NCI-H2227 (cell line): ENCODE data around the gene CRADD.

Experiments
- DNase-seq: peaks from one replicate; lab custom pipeline; 2025; ENCODE audit not compliant: unreplicated experiment; lab: John Stamatoyannopoulos, UW

The CRADD gene

DNA sequence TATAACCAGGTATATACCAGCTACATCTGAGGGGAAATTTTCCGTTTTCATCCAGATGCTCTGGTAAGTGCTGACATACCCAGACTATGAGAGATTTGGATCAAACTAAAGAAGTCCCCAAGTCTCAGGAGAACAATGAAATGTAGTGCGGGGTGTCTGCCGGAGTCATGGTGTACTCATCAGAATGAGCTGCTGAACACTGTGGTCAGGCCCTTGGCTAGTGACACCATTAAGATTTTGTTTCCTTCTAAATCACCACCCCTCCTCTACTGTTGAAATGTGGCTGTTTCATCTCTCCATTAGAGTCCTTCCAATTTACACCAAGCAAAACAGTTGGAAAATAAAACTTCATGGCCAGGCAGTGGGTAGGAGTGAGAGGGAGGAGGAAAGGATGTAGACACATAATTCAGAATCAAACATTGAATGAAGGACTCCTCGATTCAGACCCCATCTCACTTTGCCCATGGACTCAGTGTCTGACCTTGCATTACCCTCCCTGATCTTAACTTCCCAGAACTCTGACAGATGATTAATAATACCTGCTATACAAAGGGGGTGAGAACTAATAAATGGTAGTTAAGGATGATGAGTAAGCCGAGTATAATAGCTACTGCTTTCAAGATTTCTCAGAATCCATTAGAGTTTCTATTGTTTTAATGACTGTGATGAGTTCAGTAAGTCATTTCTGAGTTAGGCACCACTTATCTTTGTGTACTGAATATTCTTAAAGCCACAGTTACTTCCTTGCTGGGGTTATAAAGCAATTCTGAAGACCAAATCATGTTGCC lies 127.4 kb downstream of the CRADD start:
- DNase-seq, result peak; percentile 26

DNA sequence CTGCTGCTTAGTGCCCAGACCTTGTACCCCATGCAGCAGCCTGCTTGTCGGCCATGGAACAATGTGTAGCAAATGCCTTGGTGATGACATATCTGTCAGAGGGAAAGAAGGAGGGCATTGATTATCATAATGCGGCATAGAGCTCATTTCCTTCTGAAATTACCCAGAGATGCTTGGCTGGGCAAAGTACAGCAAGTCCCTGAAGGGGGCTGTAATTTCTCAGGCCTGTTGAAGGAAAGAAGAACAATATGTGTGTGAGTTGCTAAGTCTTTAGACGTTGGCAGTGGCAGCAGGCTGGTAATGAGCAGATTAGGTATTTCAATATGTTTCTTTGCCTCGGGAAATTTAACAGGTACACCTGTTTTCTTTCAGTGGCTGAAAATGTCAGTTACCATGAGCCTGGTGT lies 128.6 kb downstream of the CRADD start:
- DNase-seq, result peak; percentile 67

DNA sequence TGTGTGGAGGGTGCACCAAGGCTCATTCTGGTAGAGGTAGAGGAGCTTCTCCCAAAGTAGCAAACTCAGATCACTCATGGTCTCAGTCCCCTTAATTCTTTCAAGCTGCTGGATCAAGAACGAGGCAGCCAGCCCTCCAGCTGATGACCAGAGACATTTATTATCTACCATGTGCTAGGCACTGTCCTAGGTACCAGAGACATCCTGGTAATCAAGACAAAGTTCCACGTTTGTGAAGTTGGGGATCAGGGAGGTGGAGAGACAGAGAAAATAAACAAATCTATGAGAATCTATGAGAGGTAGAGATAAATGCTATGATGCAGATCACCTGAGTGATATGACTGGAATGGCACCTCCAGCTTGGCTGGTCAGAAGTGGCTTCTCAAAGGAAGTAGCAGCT lies 130.2 kb downstream of the CRADD start:
- no peak for DNase-seq

DNA sequence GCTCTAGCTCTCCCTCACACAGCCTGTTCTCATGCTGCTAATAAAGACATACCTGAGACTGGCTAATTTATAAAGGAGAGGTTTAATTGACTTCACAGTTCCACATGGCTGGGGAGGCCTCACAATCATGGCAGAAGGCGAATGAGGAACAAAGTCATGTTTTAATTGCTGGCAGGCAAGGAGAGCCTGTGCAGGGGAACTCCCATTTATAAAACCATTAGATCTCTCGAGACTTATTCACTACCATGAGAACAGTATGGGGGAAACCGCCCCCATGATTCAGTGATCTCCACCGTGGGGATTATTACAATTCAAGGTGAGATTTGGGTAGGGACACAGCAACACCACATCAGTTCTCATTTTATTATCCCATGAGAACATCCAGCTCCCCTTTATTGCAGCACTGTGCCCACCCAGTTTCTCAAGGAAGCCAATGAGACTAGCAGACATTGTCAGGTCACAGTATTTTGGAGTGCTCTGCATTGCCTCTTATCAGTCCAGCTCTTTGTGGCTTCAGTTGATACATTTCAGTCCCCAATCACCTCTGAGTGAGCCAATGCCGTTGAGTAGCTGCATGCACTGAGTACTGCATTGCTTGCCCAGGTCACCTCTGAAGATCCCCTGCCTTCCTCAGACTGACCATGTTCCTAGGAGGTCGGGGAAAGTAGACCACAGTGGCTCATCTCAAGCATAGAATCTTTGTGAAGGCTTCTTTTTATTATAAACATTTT lies 131.2 kb downstream of the CRADD start:
- no peak for DNase-seq

DNA sequence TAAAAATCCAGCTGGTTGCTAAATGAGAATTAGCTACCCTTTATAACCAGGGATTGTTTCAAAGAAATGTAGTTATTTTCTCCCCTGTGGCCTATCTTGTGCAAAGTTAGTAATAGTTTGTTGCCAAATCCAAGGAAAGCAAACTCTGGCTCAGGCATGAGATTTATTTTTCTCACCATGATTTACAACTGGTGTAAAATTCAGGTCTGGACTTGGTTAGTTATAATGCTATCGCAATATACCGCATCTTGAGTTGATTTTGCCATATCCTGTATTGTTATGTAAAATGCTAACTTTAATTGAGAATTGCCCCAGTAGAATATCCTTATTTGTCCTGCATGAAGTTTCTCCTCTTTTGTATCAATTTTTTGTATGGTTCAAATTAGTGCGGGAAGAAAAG lies 135.5 kb downstream of the CRADD start:
- no peak for DNase-seq

DNA sequence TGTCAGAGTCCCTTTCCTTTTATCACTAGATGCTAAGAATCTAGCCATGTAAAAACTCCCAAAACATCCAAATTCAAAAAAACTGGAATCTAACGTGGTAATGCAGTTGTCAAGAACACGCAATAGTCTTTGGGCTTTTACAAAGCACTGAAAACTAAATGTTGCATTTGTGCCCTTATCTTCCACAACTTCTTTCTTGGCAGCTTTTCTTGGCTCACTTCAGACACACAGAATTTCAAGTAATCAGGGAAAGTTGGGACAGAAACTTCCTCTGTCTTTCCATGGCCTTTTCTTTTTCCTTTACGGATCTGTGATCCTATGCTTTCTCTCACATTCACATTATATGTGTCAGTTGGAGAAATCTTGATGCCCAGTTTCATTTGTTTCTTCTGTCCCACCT lies 136.0 kb downstream of the CRADD start:
- no peak for DNase-seq

DNA sequence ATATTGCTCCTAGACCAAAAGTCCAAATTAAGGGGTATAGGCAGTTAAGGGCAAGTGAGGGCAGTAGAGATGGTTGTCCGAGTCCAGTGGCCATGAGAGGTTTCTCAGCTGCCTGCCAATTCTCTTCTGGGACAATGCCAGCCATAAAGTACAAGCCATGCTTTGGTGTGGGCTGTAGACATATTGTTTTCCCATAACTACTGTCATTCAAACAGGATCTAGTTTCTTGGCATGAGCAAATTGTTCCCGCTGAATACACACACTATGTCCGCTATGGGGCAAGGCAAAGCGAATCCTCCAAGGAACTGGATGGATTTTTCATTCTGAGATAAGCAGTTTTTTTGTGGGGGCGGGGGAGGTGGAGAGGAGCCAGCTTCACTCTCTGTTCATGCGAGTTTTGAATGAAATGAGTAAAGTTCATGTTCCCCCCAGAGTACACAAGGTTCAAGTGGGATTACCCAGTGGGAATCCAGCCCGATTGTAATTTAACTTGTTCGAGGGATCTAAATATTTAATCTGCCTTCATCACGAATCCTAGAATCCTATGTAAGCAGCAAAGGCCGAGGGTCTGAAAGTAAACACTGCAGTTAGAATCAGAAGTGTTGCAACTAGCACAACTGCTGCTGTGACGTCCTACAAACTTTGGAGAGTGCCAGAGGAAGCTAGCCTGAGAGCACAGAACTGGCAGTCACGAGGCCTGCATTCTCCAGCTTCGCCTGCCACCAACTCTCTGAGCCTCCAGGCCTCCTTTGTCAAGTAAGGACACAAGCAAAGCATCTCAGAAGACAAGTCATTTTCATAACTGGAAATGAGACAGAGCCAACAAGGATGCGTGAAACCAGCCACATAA lies 137.0 kb downstream of the CRADD start:
- no peak for DNase-seq

DNA sequence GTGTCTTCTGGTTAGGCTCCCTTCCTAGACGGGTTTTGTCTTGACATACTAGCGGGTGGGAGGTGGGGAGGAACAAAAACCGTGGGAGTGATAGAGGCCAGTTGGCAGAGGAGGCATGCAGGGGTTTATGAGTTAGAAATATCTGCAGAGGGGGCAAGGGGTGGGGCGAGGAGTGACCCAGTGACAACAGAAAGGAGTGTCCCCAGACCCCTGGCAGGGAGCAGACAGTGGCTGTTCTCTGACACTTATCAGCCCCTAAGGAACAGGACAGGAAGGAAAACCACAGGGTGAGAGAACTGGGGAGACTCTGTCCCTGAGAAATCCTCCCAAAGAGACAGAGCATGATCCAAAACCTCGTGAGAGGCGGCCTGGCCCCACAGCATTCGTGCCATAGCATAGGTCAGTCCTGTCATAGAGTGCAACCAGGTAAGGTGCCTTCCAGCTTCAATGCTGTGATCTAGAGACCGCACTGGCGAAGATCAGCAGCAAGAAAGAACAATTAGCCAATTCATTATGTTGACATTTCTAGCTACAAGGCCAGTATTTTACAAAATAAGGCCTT lies 141.4 kb downstream of the CRADD start:
- no peak for DNase-seq

DNA sequence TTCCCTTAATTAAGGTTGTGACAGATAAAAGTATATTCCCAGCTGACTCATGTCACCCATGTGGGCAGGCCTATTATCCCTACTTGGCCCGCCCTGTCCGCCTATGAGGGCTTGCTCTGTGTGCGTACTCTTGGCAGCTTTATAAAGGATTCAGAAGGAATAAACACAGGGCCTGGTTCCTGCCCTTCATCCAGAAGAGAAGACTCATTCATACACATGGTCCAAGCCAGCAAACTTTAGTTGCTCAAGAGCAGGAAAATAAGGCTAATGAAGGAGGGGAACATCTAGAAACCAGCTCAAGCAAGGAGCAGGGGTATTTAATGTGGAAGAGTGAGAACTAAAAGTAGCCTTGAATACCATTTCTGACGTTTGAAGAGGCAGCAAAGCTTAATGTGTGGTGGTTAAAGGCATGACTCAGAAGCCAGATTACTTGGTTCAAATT lies 141.9 kb downstream of the CRADD start:
- DNase-seq, result no peak

DNA sequence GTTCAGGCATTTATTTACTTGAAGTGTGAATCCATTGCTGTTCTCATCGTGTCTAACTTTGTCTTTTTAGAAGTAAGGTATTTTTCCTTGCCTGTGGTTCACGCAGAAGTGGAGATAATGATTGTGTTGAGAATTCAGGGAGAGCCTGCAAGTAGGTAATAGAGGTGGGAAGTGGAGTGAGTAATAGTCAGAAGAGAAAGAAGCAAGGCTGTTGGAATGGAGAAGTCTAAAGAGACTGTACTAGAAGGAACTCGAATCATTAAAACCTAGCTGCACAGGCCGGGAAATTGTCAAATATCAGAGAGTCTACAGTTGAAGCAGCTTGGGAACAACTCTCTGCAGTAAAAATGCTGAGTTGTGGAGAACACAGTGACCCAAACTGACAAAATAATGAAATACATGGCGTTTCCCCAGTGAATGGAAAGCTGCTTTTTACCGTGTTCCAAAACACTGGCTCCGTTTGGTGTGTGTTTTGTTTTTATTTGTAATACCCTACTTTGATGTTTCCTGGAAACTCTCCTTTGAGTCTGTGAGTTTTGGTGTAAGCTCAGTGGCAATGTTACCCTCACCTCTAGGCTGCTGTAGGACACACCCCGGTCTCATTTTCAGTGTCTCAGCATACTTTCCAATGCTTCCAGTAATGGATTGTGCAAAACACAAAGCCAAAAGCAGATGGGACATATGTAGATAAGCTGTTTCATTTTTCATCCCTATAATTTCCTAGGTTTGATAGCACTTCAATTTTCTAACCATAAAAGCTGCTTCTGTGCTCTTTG lies 146.6 kb downstream of the CRADD start:
- DNase-seq, result peak; percentile 67

DNA sequence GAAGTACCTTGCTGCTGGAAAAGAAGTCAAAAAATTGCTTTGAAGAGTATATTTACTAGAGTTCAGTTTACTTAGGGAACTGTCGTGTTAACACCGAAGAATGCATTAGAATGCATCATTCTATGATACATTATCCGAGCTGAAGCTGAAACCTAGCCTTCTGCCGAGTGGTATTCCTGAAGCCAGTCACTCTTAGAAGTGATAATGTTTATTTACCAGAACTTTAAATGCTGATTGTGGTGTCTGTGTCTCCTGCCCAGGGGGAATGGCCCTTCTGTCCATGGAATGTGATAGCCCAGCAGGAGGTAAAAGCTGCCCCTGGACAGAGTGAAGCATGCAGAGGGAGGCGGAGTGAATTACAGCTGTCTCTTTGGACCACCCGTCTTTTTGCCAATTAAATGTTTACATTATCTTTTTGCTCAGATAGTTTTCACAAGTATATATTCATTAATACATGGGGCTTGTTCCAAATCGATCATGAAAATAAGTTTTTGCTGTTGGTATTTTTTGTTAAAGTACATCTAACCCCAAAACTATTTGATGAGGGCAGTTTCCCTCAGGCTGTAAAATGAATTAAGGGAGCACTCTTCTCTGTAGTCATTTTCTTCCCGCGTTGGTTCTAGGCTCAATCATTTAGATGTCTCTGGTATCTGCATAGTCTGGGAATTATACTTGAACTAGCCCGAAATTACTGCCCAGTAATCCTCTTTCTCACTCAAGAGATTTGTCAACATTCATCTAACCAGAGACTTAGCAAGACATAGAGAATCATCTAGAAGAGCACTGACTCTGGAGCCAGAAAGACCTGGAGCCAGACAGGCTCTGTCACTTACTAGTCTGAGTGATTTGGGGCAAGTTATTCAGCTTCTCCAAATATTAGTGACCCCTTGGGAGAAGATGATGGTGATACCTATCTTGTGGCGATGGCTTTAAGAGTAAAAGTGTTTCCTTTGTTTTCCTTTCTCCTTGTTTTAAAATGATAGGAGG lies 147.6 kb downstream of the CRADD start:
- peak; percentile 62 for DNase-seq

DNA sequence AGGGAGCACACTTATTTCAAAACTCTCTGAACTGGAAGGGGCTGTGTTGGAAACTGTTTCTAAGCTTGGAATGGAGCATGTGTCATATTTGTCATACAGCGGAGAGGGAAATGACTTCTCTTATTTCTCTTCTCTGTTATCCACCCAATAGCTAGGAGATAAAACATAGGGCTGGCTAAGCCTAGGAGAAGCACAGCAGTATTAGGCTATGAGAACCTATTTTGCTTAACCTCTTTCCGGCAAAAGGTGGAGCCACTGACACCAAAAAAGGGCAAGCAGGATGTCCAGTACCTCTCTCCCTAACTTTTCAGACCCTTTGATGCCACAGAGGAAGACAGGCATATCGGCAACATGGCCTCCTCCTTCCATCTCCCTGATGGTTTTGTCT lies 148.3 kb downstream of the CRADD start:
- no peak for DNase-seq

DNA sequence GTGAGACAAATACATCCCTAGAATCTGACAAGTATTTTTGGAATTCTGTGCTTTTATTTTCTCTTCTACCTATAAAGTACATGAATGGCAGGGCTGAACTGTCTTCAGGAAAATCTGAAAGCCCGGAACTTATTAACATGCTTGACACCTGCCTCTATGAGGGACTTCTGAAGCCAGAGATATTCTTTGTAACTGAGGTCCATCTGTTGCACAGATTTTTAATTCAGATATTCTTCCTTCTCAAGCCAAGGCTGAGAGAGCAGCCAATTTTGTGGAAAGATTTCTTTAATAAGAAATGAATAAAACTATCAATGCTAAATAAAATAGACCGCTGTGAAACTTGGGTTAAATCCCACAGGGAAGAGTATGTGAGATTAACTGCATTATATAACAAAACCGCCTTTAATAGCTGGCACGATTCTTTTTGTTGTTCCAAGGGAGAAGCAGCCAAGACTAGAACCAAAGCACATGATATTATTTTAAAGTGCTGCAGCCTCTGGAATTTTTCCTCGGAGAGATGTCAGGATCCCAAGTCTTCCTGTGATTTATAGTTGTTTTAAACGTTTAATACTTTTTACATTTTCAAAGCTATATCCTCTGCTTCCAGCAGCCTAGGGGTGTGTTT lies 148.9 kb downstream of the CRADD start:
- no peak for DNase-seq

DNA sequence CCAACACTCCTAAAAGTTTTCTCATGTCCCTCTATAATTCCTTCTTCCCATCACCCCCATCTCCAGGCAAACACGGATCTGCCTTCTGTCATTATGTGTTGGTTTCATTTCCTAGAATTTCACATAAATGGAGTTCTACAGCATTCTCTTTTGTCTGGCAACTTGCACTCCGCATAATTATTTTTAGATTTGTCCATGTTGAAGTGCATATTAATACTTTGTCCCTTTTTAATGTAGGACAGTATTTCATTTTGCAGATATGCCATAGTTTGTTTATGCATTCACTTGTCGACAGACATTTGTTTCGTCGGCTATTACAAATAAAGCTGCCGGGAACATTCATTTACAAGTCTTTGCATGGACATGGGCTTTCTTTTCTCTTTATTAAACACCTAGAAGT lies 150.0 kb downstream of the CRADD start:
- no peak for DNase-seq

DNA sequence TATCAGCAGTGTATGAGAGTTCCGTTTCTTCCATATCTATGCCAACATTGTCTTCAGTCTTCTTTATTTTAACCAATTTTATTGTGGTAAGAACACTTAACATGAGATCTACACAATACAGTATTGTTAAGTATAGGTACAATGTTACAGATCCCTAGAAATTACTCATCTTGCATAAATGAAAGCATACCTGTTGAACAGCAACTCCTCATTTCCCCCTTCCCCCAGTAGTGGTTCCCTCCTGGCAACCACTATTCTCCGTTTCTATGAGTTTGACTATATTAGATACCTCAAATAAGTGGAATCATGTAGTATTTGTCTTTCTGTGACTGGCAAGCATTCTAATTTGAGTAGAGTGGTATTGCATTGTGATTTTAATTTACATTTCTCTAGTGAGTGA lies 150.5 kb downstream of the CRADD start:
- no peak for DNase-seq

DNA sequence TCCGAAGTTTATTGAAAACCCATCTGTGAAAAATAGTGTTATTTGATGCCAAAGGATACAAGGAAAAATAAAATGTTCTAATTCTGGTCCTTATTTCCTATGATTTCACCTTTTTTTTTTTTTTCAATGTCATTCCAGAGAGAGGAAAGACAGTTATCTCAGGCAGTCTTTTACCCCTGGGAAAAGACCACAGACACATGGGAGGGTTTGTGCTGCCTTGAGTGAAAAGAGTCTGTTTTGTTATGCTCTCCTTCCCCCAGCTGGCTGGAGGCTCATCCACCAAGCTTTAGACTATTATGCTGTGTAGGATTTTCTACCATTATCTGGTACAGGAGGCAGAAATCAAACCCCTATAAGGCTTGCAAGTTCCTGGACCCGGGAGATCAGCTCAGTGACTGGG lies 151.8 kb downstream of the CRADD start:
- no peak for DNase-seq

DNA sequence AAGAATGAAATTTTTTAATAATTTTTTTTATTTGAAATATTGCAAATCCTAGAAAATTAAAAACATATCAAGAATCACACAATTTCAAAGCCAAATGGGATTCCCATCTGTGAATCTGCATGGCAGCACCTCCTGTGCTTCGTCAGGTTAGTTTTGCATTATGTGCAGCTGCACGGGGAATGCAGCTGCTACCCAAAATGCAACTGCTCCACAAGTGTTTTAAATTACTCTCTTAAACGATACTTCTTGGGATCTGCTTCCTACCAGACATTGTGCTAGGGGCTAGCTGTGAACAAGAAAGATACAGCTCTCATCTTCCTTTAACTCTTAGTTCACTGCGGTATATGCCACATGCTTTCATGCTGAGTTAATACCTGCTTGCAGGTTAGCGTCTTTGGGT lies 154.2 kb downstream of the CRADD start:
- DNase-seq, result peak; percentile 19

DNA sequence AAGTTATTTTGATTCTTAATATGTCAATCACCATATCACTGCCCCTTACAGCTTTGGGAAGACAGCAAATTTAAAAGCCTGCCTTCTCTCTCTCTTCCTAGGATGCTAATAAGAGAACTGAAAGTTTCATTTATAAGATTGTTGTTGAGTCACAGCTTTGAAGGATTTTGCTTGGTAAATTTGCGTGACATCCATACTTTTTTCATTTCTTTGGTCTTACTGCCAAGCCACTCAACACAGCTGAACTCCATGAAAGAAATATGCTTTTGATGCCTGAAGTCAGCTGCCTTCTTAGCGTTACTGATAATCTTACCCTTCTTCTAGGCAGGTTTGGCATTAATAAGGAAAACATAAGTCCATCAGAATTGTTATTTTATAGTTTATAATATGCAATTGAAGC lies 155.0 kb downstream of the CRADD start:
- no peak for DNase-seq

DNA sequence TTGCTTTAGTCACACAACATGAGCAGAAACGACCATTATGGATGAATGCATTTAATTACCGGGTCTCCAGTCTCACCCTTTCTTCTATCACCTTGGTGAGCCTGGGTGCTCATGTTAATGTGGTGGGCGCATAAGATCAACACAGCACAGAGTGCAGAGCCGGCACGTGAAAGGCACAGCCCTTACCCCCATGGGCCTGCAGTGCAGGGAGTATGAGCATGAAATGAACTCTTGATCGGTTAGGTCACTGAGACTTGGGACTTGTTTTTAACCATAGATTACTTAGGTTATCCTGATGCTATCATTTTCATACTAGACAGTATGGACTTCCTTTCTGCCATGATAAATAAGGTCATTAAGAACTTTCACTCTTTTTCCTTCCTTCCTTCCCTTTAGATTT lies 156.8 kb downstream of the CRADD start:
- DNase-seq, result no peak
